HL-60 (cell line): Measurements from ENCODE around the gene CPN1.

ENCODE experiments used
- DNase-seq, 2 experiments: peaks; one replicate each; pipeline ENCODE4 v3.0.0-alpha.2; 2010 to 2020; ENCODE audit warnings: low read depth in 1 of 2, low spot score in 1 of 2
- H3K27ac ChIP-seq: fragments of 250-450 bp; sonication (Bioruptor Pico); replicated peaks from 2 replicates; pipeline ENCODE4 v1.5.1; 2020; ENCODE audit warnings: mild to moderate bottlenecking, moderate library complexity
- H3K27me3 ChIP-seq: fragments of 250-450 bp; sonication (Bioruptor Pico); 2 replicates; pipeline ENCODE4 v1.5.1; 2021; ENCODE audit warnings: mild to moderate bottlenecking, moderate library complexity; ENCODE audit not compliant: insufficient read depth, poor library complexity, severe bottlenecking
- H3K4me3 ChIP-seq: replicated peaks from 2 replicates; pipeline ENCODE4 v1.5.1; 2011; ENCODE audit warnings: mild to moderate bottlenecking, control low read depth, low read length; ENCODE audit not compliant: insufficient read depth
- GABPA ChIP-seq: IDR thresholded peaks from 2 replicates; pipeline ENCODE4 v1.6.1; 2012; ENCODE audit warnings: low read depth
- POLR2AphosphoS5 ChIP-seq: IDR thresholded peaks from 2 replicates; pipeline ENCODE4 v1.6.1; 2012; ENCODE audit warnings: low read depth
- SPI1 ChIP-seq: IDR thresholded peaks from 2 replicates; pipeline ENCODE4 v1.6.1; 2012; ENCODE audit warnings: low read depth, mild to moderate bottlenecking, borderline replicate concordance
- TF ChIP-seq, protein P1 (sequence below): IDR thresholded peaks from one replicate; pipeline ENCODE4 v1.5.1; 2011; ENCODE audit warnings: low read length, control low read depth, inconsistent platforms; ENCODE audit not compliant: insufficient read depth
- TF ChIP-seq, protein P2 (sequence below): IDR thresholded peaks from 2 replicates; pipeline ENCODE4 v1.6.1; 2012; ENCODE audit warnings: low read depth; ENCODE audit not compliant: insufficient replicate concordance

CPN1 gene

DNA sequence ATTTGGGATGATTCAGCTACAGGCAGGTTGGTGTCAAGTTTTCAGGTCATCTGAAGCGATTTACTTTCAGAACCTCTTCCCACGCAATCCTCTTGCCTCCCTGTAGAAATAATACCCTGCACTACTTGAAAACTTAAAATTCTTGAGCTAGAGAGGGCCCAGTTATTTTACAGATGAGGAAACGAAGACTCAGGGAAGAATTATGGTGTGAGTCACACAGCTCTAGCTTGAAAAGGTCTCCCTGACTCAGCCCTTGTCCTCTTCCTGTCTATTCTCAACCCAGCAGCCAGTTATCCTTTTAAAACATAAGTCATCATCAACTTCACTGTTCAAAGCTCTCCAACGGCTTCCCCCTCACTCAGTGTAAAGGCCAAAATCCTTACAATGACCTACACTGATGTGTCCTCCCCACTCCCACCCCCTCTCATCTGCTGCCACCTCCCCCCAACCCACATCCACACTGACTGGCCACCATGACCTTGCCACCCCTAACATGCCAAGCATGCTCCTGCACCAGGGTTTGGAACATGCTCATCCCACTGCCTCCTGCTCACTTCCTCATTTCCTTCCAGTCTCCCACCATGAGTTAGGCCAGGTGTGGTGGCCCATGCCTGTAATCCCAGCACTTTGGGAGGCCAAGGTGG, 75.3 kb downstream of the CPN1 start:
- TF ChIP-seq POLR2AphosphoS5, result no peak
- peak; percentile 70 for TF ChIP-seq SPI1
- H3K27ac ChIP-seq, result no peak overlapping the region
- no peak for DNase-seq
- no peak overlapping the region for H3K4me3 ChIP-seq
- peaks cover 8% of the 10 kb centered on the region for H3K27me3 ChIP-seq

- TF ChIP-seq POLR2AphosphoS5 (no peak), SPI1 (no peak), GABPA (no peak)
- TF ChIP-seq, protein P1, sequence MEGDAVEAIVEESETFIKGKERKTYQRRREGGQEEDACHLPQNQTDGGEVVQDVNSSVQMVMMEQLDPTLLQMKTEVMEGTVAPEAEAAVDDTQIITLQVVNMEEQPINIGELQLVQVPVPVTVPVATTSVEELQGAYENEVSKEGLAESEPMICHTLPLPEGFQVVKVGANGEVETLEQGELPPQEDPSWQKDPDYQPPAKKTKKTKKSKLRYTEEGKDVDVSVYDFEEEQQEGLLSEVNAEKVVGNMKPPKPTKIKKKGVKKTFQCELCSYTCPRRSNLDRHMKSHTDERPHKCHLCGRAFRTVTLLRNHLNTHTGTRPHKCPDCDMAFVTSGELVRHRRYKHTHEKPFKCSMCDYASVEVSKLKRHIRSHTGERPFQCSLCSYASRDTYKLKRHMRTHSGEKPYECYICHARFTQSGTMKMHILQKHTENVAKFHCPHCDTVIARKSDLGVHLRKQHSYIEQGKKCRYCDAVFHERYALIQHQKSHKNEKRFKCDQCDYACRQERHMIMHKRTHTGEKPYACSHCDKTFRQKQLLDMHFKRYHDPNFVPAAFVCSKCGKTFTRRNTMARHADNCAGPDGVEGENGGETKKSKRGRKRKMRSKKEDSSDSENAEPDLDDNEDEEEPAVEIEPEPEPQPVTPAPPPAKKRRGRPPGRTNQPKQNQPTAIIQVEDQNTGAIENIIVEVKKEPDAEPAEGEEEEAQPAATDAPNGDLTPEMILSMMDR, result no peak
- TF ChIP-seq, protein P2, sequence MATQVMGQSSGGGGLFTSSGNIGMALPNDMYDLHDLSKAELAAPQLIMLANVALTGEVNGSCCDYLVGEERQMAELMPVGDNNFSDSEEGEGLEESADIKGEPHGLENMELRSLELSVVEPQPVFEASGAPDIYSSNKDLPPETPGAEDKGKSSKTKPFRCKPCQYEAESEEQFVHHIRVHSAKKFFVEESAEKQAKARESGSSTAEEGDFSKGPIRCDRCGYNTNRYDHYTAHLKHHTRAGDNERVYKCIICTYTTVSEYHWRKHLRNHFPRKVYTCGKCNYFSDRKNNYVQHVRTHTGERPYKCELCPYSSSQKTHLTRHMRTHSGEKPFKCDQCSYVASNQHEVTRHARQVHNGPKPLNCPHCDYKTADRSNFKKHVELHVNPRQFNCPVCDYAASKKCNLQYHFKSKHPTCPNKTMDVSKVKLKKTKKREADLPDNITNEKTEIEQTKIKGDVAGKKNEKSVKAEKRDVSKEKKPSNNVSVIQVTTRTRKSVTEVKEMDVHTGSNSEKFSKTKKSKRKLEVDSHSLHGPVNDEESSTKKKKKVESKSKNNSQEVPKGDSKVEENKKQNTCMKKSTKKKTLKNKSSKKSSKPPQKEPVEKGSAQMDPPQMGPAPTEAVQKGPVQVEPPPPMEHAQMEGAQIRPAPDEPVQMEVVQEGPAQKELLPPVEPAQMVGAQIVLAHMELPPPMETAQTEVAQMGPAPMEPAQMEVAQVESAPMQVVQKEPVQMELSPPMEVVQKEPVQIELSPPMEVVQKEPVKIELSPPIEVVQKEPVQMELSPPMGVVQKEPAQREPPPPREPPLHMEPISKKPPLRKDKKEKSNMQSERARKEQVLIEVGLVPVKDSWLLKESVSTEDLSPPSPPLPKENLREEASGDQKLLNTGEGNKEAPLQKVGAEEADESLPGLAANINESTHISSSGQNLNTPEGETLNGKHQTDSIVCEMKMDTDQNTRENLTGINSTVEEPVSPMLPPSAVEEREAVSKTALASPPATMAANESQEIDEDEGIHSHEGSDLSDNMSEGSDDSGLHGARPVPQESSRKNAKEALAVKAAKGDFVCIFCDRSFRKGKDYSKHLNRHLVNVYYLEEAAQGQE, result no peak
- no peak overlapping the region for H3K4me3 ChIP-seq
- no peak for DNase-seq
- H3K27ac ChIP-seq, result no peak overlapping the region
- H3K27me3 ChIP-seq, result no peaks in the 10 kb centered on the region
Measured at GRCh38 chr10:100004805-100005510, 76.7 kb downstream of the CPN1 start.

DNA sequence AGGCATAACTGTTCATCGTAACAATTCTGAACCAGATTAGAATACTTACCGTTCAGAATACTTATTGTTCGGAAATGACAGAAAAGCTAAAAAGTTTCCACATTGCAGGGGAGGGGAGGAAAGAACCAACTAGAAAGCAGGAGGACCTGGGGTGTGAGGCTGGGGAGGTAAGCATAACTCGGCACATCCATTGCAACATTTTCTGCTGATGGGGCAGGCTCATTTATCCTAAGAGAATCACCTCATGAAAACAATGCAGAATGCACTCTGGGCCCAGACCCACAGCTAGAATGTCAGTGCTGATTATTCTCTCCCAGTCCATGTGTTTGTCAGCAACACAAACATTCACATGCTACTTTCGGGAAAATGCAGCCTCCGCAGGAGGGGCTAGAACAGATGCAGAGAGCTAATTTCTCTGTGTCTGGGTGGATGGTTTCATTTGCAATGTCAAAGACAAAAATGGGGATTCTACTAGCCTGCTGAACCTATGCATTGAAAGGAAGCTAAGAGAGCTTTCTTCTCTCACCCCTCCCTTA, 81.5 kb downstream of the CPN1 start:
- Histone ChIP-seq H3K27ac (no peak overlapping the region), H3K27me3 (no peaks in the 10 kb centered on the region), H3K4me3 (no peak overlapping the region)
- TF ChIP-seq GABPA (no peak), POLR2AphosphoS5 (no peak), SPI1 (no peak)
- TF ChIP-seq, protein P1, result no peak
- TF ChIP-seq, protein P2, result no peak
- no peak for DNase-seq

- no peak for TF ChIP-seq SPI1
- TF ChIP-seq, protein P1, result no peak
- TF ChIP-seq, protein P2, result no peak
- TF ChIP-seq POLR2AphosphoS5, result no peak
- no peak for TF ChIP-seq GABPA
- Histone ChIP-seq H3K4me3 (no peak overlapping the region), H3K27ac (no peak overlapping the region), H3K27me3 (no peaks in the 10 kb centered on the region)
- DNase-seq, result no peak
Measured at GRCh38 chr10:99999319-100000108, 82.2 kb downstream of the CPN1 start.
